ENCODE results near the gene CRHR2.

The CRHR2 gene

GRCh38 chr7:30667172-30667571, 15.1 kb downstream of the CRHR2 start:
- Histone ChIP-seq H3K9ac (ENCODE audit: low read length) (no peak overlapping the region), H3K9me3 (replicated peaks; ENCODE audit: insufficient read depth, low read length) (no peaks in the 10 kb centered on the region), H3K9me2 (replicated peaks; ENCODE audit: insufficient read depth, low read length) (no peaks in the 10 kb centered on the region), H3K27ac (ENCODE audit: low read length) (no peak overlapping the region), H3K79me2 (ENCODE audit: low read length) (no peaks in the 10 kb centered on the region), H3K4me2 (ENCODE audit: low read depth, low read length) (no peak overlapping the region), H3K36me3 (replicated peaks; ENCODE audit: insufficient read depth, low read length) (no peaks in the 10 kb centered on the region), H3K4me1 (ENCODE audit: low read length) (no peaks in the 10 kb centered on the region), H4K20me1 (ENCODE audit: insufficient read depth, low read length) (no peaks in the 10 kb centered on the region), H2AFZ (ENCODE audit: low read length) (no peak overlapping the region), H3K27me3 (replicated peaks; ENCODE audit: insufficient read depth, low read length) (no peaks in the 10 kb centered on the region), H3F3A (ENCODE audit: insufficient read depth, low read length) (no peaks in the 10 kb centered on the region), H3K4me3 (ENCODE audit: low read length) (no peak overlapping the region)
- TF ChIP-seq CTCF (IDR thresholded peaks at IDR 0.05; ENCODE audit: low read length) (no peak), EZH2phosphoT487 (IDR thresholded peaks at IDR 0.05; ENCODE audit: low read length) (no peak), EZH2 (optimal IDR thresholded peaks at IDR 0.05; ENCODE audit: low read depth, low read length) (no peak)
- no peak for DNase-seq

- no peak overlapping the region for H2AFZ ChIP-seq (ENCODE audit: low read length)
- H3K4me1 ChIP-seq (ENCODE audit: low read length), result no peaks in the 10 kb centered on the region
- DNase-seq, result no peak
- no peaks in the 10 kb centered on the region for H3K79me2 ChIP-seq (ENCODE audit: low read length)
- H3K27ac ChIP-seq (ENCODE audit: low read length), result no peak overlapping the region
- H3K4me3 ChIP-seq (ENCODE audit: low read length), result no peak overlapping the region
- no peaks in the 10 kb centered on the region for H3K27me3 ChIP-seq (replicated peaks; ENCODE audit: insufficient read depth, low read length)
- H3F3A ChIP-seq (ENCODE audit: insufficient read depth, low read length), result no peaks in the 10 kb centered on the region
- H3K9me2 ChIP-seq (replicated peaks; ENCODE audit: insufficient read depth, low read length), result no peaks in the 10 kb centered on the region
- H3K4me2 ChIP-seq (ENCODE audit: low read depth, low read length), result no peak overlapping the region
- no peaks in the 10 kb centered on the region for H4K20me1 ChIP-seq (ENCODE audit: insufficient read depth, low read length)
- H3K36me3 ChIP-seq (replicated peaks; ENCODE audit: insufficient read depth, low read length), result no peaks in the 10 kb centered on the region
- no peak overlapping the region for H3K9ac ChIP-seq (ENCODE audit: low read length)
- TF ChIP-seq EZH2phosphoT487 (IDR thresholded peaks at IDR 0.05; ENCODE audit: low read length) (no peak), EZH2 (optimal IDR thresholded peaks at IDR 0.05; ENCODE audit: low read depth, low read length) (no peak), CTCF (IDR thresholded peaks at IDR 0.05; ENCODE audit: low read length) (no peak)
- H3K9me3 ChIP-seq (replicated peaks; ENCODE audit: insufficient read depth, low read length), result no peaks in the 10 kb centered on the region
Observed at GRCh38 chr7:30665449-30665848, 16.8 kb downstream of the CRHR2 start.

DNA sequence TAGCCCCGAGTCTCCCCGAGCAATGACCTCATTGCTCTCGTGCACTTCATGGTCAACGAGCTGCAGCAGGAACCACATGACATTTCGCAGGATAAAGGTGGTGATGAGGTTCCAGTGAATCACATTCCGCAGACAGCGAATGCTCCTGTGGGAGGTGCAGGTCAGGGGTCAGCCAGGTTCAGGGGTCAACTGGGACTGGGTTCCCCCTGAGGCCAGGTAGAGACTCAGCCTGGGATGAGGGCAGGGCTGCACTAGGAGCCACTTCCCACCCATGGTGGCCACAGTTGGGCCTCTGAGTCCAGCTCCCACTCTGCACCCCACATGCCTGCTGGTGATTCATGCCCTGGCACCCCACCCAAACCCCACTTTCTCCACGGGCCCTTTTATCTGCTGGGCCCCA, 17.2 kb downstream of the CRHR2 start:
- no peaks in the 10 kb centered on the region for H4K20me1 ChIP-seq (ENCODE audit: insufficient read depth, low read length)
- no peak for TF ChIP-seq EZH2phosphoT487 (IDR thresholded peaks at IDR 0.05; ENCODE audit: low read length)
- TF ChIP-seq EZH2 (optimal IDR thresholded peaks at IDR 0.05; ENCODE audit: low read depth, low read length), result no peak
- TF ChIP-seq CTCF (IDR thresholded peaks at IDR 0.05; ENCODE audit: low read length), result no peak
- H3K27ac ChIP-seq (ENCODE audit: low read length), result no peak overlapping the region
- H3K4me3 ChIP-seq (ENCODE audit: low read length), result no peak overlapping the region
- no peaks in the 10 kb centered on the region for H3F3A ChIP-seq (ENCODE audit: insufficient read depth, low read length)
- no peak for DNase-seq
- no peaks in the 10 kb centered on the region for H3K9me2 ChIP-seq (replicated peaks; ENCODE audit: insufficient read depth, low read length)
- H3K4me1 ChIP-seq (ENCODE audit: low read length), result no peaks in the 10 kb centered on the region
- no peak overlapping the region for H3K9ac ChIP-seq (ENCODE audit: low read length)
- no peak overlapping the region for H2AFZ ChIP-seq (ENCODE audit: low read length)
- H3K27me3 ChIP-seq (replicated peaks; ENCODE audit: insufficient read depth, low read length), result no peaks in the 10 kb centered on the region
- no peaks in the 10 kb centered on the region for H3K36me3 ChIP-seq (replicated peaks; ENCODE audit: insufficient read depth, low read length)
- no peak overlapping the region for H3K4me2 ChIP-seq (ENCODE audit: low read depth, low read length)
- no peaks in the 10 kb centered on the region for H3K79me2 ChIP-seq (ENCODE audit: low read length)
- no peaks in the 10 kb centered on the region for H3K9me3 ChIP-seq (replicated peaks; ENCODE audit: insufficient read depth, low read length)
